GM18861 (cell line): ENCODE results near the gene TMA7B.
"Not testable (repeated sequence)": the region's sequence is repeated elsewhere in the genome, so short reads cannot be mapped to it uniquely, and the experiment has no call there.

ENCODE experiments used
- ATAC-seq: cut with Tn5 transposase; IDR thresholded peaks from one replicate; pipeline ENCODE4 v1.9.1; 2021; ENCODE audit not compliant: unreplicated experiment

The TMA7B gene

DNA sequence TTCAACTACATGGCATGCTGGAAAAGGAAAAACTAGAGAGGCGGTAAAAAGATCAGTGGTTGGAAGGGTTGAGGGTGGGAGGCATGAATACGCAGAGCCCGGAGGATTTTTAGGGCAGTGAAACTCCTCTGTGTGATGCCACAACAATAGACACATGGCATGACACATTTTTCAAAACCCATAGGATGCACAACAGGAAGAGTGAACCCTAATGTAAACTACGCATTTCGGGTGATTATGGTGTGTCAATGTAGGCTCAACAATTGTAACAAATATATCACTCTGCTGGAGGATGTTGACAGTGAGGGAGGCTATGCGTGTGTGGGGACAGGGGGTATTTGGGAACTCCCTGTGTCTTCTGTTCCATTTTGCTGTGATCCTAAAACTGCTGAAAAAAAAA is 18.9 kb downstream of the TMA7B start:
- no peak for ATAC-seq

- no peak for ATAC-seq
Observed at GRCh38 chr22:39979458-39979857, 19.3 kb downstream of the TMA7B start.

DNA sequence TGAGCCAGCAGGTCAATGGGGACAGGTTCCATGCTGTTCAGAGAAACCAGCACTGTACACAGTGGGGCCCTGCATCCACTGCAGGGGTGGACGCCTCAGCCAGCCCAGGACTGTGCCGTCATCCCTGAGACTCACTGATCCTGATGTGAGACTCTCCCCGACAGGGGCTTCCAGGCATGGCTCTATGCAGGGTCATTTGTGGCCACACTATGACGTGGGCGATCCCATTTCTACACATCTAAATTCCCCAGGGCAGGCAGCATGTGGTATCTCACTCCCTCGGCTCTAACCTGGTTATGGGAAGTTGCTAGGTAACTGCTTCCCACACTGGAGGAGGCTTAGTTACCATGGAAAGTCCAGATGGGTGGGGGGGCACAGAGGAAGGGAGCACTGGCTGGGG is 20.4 kb downstream of the TMA7B start:
- ATAC-seq: no peak

GRCh38 chr22:39983346-39983745 is 23.1 kb downstream of the TMA7B start:
- no peak for ATAC-seq

DNA sequence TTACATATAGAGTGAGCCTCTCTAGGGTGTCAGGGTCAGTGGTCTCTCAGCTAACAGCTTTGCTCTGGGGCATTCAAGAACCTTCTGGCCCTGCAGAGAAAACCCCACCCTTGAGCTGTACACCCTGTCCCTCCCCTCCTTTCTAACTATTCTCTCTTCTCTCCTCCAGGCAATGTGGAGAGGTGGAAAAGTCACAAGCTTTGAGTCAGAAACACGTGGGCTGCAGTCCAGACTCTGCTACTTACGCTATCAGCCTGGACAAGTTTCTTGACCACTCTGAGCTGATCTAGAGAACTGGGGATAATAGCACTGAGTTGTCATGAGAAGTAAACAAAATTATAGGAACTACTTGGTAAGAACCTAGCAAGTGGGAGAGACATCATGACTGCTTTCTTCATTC is 23.8 kb downstream of the TMA7B start:
- ATAC-seq: no peak

- ATAC-seq: no peak
Observed at GRCh38 chr22:39984746-39985145, 24.5 kb downstream of the TMA7B start.

DNA sequence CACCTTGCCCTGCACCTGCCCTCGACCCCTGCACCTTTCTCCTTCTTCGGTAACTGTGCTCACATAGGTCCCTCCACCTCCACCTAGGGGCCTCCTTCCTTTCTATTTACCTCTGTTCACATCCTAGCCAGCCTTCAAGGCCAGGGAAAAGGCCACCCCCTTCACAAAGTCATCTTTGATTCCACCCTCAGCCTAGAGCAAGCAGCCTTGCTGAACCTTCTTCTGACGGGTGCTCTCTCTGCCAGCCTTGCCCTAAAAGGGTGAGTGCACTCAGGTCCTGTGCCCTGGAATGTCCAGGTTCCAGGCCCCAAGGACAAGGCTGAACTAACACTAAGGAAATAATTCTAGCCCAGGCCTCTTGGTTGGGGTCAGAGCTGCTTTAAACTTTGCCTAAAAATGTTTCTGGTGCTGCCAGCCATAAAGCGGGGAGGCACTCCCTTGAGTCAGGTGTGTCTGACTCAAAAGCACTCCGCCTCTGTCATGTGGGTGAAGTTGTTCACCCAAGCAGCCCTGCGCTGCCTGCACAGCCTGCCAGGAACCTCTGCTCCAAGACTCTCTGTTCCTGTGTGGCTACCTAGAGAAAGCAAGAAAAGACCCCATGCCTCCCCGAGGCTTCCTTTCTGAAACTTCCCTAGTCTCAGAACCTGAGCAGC is 25.3 kb downstream of the TMA7B start:
- no peak for ATAC-seq

DNA sequence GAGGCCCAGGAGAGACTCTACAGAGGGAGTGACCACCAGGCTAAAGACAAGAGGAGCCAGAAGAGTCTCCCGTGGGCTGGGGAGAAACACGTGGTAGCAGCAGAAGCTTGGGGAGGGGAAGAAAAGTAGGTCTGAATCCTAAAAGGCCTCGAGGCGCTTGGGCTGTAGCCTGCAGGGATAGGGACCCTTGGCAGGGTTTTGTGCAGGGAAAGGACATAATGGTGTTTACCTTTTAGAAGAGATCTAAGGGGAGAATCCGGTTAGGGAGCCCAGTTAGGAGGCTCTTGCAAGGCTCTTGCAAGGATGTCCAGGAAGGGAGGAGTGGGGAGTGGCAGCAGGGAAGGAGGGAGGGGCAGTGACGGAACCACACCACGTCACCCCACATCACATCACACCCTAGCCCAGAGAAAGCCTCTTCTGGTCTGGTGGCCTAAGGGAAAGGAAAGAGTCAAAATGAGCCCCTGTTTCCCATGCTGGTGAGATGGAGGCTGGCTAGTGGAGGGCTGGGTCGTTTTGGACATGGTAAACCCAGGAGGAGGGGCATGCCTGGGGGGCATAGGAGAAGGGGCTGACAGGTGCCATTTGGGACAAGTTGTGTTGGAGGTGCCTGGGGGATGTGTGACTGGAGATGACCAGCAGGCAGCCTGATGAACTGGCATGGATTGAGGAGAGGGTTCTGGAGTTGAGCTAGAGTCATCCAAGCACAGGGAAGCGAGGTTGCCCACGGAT is 28.4 kb downstream of the TMA7B start:
- ATAC-seq: no peak

DNA sequence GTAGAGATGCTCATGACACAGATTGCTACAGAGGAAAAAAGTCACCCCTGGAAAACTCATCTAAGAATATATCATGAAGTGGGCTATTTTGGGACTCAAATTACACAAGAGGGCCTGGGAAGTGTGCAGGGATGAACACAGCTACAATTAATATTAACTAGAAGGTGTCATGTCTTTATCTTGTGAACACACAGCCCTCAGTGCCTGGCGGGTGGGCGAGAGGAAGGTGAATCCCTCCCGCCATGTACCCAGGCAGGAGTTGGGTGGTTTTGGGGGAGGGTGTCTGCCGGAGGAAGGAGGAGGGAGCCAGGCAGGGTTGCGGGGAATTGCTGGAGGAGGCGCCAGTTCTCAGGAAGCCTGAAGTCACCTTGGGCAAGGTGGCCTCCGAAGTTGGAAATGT is 29.4 kb downstream of the TMA7B start:
- no peak for ATAC-seq

DNA sequence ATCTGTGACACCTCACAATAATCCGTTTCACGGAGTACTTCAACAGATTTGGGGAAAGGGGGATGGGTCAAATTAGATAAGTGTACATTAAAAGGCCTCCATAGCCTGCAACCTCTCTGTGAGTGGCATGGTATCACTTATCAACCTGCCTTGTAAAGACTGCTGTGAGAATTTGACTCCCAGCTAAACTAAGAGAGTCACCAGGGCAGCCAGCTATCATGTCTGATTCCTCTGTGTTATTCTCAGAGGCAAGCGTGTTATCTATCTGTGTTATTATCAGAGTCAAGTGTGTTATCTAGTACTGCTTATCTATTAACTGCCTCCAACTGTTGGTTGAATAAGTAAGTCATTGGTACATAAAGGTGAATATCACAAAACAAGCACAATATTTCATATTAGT is 30.5 kb downstream of the TMA7B start:
- no peak for ATAC-seq

DNA sequence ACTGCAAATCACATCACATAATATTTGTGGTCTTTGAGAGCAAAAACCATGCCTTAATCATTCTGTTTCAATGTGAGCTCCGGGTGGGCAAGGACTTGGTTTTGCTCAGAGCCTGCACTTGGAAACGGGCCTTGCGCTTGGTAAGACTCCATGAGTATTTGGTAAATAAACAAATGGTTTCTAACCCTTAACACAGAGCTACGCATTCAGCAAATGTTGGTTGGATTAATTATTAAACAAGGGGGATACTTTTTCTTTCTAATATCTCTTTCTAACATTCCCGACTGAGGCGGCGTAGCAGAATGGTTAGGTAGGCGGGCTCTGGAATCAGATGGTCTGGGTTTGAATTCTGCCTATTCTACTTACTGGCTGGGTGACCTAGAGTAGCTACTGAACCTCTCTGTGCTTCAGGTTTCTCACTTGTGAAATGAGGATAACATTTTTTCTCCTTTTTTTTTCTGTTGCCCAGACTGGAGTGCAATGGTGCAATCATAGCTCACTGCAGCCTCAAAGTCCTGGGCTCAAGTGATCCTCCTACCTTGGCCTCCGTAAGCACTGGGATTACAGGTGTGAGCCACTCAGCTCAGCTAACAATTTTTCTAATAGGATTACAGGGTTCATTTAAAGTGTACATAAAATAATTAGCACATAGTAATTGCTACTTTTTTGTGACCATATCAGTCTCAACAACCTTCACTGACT is 31.1 kb downstream of the TMA7B start:
- no peak for ATAC-seq

- no peak for ATAC-seq
Observed at GRCh38 chr22:39992088-39992826, 32.1 kb downstream of the TMA7B start.

DNA sequence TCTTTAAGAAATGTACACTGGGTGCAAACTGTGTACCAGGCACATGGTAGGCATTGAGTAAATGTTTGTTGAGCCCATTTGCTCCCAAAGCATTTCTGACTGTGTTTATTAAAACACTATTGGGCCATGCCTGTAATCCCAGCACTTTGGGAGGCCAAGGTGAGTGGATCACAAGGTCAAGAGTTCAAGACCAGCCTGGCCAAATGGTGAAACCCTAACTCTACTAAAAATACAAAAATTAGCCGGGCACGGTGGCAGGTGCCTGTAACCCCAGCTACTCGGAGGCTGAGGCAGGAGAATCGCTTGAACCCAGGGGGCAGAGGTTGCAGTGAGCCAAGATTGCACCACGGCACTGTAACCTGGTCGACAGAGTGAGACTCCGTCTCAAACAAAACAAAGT is 32.7 kb downstream of the TMA7B start:
- ATAC-seq: not testable (repeated sequence)

DNA sequence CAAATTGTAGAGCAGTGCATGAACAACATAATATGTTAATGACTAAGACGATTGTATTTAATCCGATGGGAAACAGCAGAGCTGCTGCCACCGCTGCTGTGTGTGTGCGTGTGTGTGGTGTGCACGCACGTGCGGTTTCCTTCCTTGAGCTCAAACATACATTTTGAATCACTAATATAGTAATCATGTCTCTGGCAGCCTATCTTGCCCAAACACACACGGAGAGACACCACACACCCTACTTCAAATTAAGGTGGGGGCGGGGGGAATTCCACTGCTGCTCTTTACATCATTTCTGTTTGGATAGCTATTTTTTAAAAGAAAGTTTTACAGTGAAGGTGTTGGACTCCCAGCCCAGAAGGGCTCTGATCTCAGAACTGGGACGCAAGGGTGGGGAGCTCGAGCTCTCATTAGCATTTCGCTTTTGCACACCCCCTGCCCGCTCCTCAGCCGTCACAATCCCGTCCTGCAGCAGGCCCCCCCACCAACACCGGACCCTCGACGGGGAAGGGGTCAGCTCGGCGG is 33.9 kb downstream of the TMA7B start:
- no peak for ATAC-seq

DNA sequence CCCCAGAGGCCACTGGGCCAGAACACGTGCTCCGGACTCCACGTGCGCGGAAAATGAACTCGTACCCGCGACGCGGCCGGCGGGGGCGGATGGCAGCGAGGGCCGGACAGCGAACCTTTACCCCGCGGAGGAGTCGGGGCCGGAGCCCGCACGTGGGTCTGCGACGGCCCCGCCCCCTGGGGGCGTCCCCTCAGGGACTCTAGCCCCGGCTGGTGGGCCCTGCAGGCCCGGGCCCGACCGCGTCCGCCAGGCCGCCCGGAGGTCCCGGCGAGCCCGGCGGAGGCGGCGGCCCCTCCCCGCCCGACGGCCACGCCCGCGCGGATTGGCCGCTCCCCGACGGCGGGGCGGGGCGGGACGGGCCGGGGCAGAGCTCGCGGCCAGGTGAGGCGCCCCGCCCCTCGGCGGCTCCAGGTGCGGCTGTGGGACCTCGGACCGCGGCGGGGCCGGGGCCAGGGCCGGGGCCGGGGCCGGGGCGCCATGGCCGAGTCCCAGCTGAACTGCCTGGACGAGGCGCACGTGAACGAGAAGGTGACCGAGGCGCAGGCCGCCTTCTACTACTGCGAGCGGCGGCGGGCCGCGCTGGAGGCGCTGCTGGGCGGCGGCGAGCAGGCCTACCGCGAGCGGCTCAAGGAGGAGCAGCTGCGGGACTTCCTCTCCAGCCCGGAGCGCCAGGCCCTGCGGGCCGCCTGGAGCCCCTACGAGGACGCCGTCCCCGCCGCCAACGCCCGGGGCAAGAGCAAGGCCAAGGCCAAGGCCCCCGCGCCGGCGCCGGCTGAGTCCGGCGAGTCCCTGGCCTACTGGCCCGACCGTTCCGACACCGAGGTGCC is 34.6 kb downstream of the TMA7B start, which contains the start of gene FAM83F:
TSS of gene FAM83F (plus strand) at position 389 of the 827 bp plus-strand sequence. CDS start at position 478, 89 bp downstream.
- no peak for ATAC-seq

DNA sequence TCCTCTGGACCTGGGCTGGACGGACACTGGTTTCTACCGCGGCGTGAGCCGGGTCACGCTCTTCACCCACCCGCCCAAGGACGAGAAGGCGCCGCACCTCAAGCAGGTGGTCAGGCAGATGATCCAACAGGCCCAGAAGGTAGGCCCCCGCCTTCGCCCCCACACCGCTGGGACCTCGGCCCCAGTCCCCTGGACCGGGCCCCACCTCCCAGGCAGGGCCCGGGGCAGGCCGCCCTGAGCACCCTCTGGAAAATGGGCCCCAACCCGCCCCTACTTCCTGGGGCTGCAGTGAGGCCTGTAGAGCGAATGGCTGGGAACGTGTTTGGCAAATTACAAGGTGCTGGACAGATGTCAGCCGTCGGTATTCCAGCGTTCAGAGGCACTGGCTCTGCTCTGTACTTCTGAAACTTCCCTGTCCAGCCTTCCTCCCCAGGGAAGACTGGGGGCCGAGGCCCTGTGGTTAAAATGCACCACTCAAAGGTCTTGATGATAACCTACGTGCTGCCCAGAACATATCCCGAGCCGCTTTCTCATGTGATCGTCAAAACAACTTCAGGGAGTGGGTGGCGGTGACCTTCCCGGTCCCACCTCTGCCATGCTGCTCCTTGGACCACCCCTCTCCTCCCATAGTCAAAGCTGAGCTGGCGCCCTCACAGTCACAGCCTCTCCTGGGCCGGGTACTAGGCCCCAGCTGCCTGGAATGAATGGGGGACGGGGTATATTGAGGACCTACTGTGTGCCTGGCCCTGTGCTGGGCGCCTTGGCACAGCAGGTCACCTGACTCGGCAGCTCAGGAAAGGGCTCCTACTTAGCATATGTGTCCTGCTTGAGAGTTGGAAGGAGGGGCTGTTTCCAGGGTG is 35.4 kb downstream of the TMA7B start:
- ATAC-seq: no peak

- ATAC-seq: no peak
Observed at GRCh38 chr22:39996732-39997131, 36.5 kb downstream of the TMA7B start.

DNA sequence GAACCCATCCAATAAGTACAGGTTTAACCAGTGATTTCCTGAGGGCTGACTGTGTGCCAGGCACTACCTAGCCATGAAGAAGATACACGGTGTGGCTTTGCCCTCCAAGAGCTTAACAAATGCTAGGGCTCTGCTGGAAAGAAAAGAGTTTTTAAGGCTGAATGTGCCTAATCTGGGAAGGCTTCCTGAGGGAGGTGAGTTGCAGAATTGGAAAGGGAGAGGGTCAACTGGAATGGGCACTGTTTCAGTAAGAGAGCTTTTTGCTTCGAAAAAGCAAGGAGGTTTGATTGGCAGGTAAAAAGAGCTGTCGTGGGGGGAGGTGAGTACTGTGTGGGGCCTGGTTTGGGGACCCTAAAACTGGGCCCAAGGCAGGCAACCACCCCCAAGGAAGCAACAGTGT is 37.2 kb downstream of the TMA7B start:
- ATAC-seq: no peak
